GM12892 (cell line): ENCODE results near the gene C9orf153.
A peak's percentile ranks its signal among the peaks of the same experiment; 100 is the strongest.

Experiments used
- DNase-seq: peaks from one replicate; pipeline ENCODE4 v3.0.0; 2011; ENCODE audit not compliant: insufficient read length
- FAIRE-seq: peaks from 2 replicates; lab custom pipeline; 2011; peaks lifted over from hg19 to GRCh38; lab: Jason Lieb, UNC
- POLR2A ChIP-seq: IDR thresholded peaks from 2 replicates; pipeline ENCODE4 v1.6.1; 2011; ENCODE audit warnings: low read depth, low read length, control low read depth
- POLR2AphosphoS5 ChIP-seq: IDR thresholded peaks from 2 replicates; pipeline ENCODE4 v1.6.1; 2011; ENCODE audit warnings: low read depth, low read length, control low read depth
- TAF1 ChIP-seq: IDR thresholded peaks from 2 replicates; pipeline ENCODE4 v1.6.1; 2011; ENCODE audit warnings: low read depth, mild to moderate bottlenecking, control low read depth, low read length, borderline replicate concordance

Gene C9orf153

DNA sequence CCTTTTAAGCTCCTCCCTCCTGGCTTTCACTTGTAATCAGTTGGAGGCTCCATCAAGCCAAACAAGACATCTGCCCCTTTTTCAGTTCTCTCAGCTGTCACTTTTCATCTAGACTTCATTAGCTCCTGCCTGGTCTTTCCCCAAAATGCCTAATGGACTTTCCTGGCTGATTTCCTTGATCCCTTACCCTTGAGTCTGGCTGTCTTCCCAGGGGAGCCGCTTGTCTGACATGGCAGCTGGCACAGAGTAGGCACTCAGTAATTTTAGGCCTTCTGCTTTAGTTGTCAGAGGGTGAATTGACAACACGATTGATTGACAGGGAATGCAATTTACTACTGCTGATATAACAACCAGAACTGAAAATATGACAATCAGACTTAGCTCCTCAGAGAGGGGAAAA is 2.1 kb downstream of the C9orf153 start:
- FAIRE-seq (no peak), DNase-seq (no peak)
- TF ChIP-seq POLR2AphosphoS5 (no peak), POLR2A (no peak), TAF1 (no peak)

DNA sequence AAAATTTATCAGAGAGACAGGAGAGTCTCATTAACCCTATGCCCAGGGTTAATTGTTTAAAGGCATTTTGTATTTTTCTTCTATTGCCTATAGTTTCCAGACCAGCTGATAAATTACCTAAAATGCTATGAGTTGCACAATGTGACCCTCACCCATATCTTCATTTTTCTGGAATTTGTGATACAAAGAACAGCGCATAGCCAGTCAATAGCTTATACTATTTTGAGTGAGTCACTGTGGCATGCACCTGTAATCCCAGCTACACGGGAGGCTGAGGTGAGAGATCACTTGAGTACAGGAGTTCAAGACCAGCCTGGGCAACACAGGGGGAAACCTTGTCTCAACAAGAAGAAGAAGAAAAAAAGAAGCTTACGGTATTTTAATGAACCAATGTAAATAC is 2.8 kb downstream of the C9orf153 start:
- no peak for DNase-seq
- no peak for FAIRE-seq
- TF ChIP-seq TAF1, result no peak
- no peak for TF ChIP-seq POLR2AphosphoS5
- TF ChIP-seq POLR2A, result no peak

DNA sequence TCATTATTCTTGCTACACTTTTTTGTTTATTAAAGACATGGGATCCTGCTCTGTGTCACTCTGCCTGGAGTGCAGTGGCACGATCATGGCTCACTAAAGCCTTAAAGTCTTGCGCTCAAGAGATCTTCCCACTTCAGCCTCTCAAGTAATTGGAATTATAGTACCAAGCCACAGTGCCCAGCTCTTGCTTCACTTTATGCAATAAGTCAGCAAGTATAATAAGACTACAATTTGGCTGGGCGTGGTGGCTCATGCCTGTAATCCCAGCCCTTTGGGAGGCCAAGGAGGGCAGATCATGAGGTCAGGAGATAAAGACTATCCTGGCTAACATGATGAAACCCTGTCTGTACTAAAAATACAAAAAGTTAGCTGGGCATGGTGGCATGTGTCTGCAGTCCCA is 5.9 kb downstream of the C9orf153 start:
- FAIRE-seq (no peak), DNase-seq (no peak)
- no peak for TF ChIP-seq POLR2AphosphoS5
- no peak for TF ChIP-seq POLR2A
- no peak for TF ChIP-seq TAF1

DNA sequence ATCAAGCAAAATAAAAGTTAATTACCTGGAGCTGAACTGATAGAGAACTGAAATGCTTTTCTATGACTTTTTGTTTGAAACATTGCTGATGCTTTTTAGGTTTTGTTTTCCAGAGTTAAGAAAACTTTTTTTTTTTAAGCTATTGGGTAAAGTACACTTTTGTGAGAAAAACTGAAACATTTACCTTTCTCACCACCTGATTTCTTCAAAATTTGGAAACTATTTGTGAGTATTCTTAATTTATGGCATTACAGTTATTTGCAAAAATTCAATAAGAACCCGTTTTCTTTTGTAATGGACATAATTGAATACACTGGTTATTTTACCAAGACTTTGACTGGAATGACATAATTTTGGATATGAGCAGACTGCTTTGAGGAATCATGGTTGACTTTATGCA is 6.6 kb downstream of the C9orf153 start:
- FAIRE-seq, result no peak
- no peak for DNase-seq
- no peak for TF ChIP-seq TAF1
- no peak for TF ChIP-seq POLR2A
- no peak for TF ChIP-seq POLR2AphosphoS5

DNA sequence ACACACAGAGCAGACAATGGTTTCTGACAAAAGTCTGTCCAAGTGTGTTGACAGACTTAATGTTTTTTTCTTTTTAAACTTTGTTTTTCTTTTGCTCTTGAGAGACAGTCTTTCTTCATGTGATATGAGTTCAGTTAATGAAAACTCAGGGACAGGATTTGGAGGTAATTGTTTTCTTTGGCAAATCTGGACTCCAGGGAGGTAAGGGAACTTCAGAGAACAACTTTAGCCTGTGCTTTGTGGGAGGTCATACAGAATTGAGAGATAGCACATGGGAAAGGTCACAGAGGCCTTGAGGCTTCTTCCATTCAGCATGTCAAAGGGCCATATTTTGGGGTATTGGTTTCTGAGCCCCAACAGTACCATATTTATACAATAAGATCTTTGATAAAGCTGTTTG is 9.3 kb downstream of the C9orf153 start:
- no peak for TF ChIP-seq POLR2A
- TF ChIP-seq POLR2AphosphoS5, result no peak
- no peak for TF ChIP-seq TAF1
- DNase-seq, result no peak
- no peak for FAIRE-seq

DNA sequence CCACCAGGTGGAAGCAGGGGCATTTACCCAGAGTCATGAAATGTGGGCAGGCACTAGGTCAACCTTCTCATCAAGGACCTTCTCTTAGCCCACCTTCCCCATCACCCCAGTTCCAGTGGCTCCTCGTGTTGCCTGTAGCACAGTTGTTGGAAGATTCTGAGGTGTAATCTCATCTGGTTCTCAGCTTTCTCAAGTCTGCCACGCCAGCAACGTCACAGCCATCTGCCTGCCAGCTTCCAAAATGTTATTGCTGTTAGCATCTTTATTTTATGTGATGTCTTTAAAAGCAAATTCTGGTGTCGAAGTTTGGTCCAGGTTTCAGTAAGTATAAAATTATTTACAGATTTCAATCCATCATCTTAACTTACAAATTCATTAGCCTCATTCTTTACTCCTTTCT is 10.7 kb downstream of the C9orf153 start:
- FAIRE-seq (no peak), DNase-seq (no peak)
- TF ChIP-seq POLR2AphosphoS5 (no peak), POLR2A (no peak), TAF1 (no peak)

DNA sequence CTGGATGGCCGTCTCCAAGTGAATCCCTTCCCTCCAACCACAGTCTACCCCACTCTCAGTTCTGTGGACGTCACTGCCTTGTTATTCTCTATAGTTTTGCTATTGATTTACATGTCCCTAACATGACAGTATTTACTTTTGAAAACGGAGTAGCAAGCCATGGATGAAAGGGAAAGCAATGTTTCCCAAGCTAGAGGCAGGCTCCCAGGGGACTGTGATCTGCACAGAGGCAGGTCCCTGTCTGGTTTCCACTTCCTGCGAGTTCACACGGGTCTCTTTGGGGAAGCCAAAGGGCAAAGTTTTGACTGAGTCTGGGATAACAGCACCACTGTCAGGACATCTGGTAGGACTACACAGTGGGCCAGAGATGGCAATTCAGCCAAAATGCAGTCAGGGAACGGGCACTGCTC is 12.7 kb downstream of the C9orf153 start:
- peak; percentile 79 for FAIRE-seq
- peak; percentile 15 for DNase-seq
- TF ChIP-seq POLR2AphosphoS5 (no peak), TAF1 (no peak), POLR2A (no peak)

DNA sequence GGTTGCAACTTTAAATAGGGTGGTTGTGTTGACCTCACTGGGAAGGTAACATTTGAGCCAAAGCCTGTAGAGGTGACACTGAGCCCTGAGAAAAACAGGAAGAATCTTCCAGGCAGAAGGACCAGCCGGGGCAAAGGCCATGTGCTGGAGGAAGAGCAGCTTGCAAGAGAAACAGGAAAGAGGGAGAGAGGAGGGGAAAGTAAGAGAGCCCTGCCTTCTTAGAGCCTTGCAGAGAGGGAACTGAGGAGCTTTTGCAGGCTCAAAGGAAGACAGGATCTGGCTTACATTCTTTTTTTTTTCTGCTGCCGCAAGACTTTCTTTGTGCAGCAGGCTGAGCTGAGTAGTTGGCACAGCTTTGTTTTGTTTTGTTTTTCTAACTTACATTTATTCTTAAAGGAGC is 17.4 kb downstream of the C9orf153 start:
- TF ChIP-seq TAF1, result no peak
- DNase-seq (no peak), FAIRE-seq (no peak)

DNA sequence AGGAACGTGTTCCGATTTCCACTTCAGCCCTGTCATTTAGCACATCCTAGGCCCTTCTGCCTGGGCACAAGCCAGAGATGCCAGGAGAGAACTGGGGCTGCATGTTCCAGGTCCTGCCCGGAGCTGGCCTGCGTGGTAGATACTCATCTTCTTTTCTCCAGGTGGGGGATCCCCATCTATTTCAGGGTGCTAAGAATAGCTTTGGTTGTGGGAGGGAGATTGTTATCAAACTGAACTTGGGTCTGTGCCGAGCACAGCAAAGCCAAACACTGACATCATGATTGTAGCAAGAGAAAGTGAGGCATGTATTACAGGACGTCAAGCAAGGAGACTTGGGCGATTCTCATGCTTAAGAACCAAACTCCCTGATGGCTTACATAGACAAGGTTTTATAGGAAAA is 18.2 kb downstream of the C9orf153 start:
- no peak for DNase-seq
- no peak for TF ChIP-seq POLR2A
- no peak for TF ChIP-seq TAF1
- no peak for TF ChIP-seq POLR2AphosphoS5
- FAIRE-seq, result no peak

DNA sequence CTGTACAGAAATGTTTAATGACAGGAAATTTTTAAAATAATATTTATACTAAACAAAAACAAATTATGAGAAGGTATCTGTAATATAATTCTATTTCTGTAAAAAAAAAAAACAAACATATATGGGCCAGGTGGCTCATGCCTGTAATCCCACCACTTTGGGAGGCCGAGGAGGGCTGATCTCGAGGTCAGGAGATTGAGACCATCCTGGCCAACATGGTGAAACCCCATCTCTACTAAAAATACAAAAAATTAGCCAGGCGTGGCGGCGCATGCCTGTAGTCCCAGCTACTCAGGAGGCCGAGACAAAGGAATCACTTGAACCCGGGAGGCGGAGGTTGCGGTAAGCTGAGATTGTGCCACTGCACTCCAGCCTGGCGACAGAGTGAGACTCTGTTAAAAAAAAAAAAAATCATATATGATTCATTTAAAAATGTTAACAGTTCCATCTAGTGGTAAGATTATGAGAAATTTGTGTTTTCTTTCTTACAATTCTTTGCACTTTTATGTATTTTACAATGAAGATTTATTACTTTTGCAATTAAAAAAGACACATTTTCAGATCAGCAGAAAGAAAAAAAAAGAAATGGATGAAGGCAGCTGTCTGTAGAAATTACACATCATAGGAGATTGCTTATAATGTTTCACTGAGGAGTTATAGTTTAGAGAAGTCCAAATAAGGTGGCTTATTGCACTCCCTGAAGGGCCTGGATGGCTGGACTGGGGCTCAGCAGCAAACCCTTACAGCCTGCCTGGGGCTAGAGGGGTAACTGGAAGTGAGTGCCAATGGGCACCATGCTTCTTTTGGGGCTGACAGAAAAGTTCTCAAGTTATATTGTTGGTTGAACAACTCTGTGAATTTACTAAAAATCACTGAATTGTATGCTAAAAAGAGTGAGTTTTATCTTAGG is 20.3 kb downstream of the C9orf153 start:
- FAIRE-seq (no peak), DNase-seq (no peak)
- TF ChIP-seq TAF1, result no peak
- TF ChIP-seq POLR2AphosphoS5, result no peak
- no peak for TF ChIP-seq POLR2A

DNA sequence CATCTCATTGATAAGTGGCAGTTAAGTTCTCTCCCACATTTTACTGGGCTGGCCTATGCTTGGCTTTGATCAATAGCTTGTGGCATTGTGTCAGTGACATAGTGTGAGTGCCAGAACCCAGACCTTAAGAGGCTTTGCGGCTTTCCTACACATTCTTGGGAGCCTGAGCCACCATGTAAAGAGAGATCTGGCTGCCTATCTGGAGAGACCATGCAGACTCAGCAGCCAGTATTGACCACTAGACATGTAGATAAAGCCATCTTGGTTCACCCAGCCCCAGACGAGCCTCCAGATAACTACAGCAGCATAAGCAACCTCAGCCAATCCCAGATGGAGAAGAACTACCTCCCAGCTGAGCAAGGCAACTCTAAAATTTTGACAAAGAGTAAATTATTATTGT is 28.6 kb downstream of the C9orf153 start:
- no peak for FAIRE-seq
- no peak for DNase-seq
- TF ChIP-seq POLR2A, result no peak
- TF ChIP-seq TAF1, result no peak
- TF ChIP-seq POLR2AphosphoS5, result no peak

DNA sequence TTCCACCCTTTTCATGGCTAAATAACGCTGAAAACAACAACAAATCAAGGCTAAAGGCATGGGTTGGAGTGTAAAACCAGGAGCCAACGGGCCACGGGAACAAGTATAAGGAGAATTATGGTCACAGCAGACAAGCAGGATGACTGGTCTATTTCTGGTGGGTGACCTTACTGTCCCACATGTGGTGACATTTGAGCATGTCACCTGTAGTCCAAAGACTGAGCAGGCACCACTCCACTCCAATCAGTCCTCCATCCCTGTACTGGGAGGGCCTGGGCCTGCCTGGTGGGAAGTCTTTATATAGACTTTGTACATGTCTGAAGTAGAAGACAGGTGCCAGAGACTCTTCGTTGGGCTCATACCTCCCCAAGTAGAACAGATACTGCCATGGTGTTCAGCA is 36.8 kb downstream of the C9orf153 start:
- TF ChIP-seq POLR2AphosphoS5 (no peak), TAF1 (no peak), POLR2A (no peak)
- DNase-seq (no peak), FAIRE-seq (no peak)
